Measurements from ENCODE around the gene CTPS2. TPM values are rescaled to one million over a fixed set of nuclear protein-coding genes. Genes with fewer than 3 reads are reported as not detected.

The CTPS2 gene
- total and polyA plus RNA-seq, 2 donors (not counting 3 experiments of a cell fraction or from before 2014, with no cell fraction given) = 7.4 to 15.7 TPM

GRCh38 chrX:16678689-16679088, 33.8 kb downstream of the CTPS2 start:
- H3K9me3 ChIP-seq (replicated peaks; ENCODE audit: control insufficient read depth, insufficient read depth, low read length) = no peaks in the 10 kb centered on the region
- no peaks in the 10 kb centered on the region for H3K4me1 ChIP-seq (ENCODE audit: control insufficient read depth, extremely low read depth, insufficient read depth, low read length)
- dilution Hi-C loops (cut with MboI; ENCODE audit: extremely low pct_ligation_motif_present, low sequenced_read_pairs) (no loop called here), intact Hi-C loops (cut with micrococcal nuclease) (no loop called here)
- FAIRE-seq (no peak), DNase-seq (ENCODE audit: low read depth, low spot score) (no peak)
- H3K79me2 ChIP-seq (ENCODE audit: control insufficient read depth, insufficient read depth, low read length) = no peaks in the 10 kb centered on the region
- H4K20me1 ChIP-seq (replicated peaks; ENCODE audit: control insufficient read depth, extremely low read depth, insufficient read depth, low read length) = no peaks in the 10 kb centered on the region
- TF ChIP-seq JUN (IDR thresholded peaks at IDR 0.05; ENCODE audit: borderline replicate concordance, insufficient read depth, insufficient read length, low read depth) = no peak
- no peak for TF ChIP-seq MYC (IDR thresholded peaks at IDR 0.05; ENCODE audit: low read depth, low read length)
- TF ChIP-seq CTCF (IDR thresholded peaks at IDR 0.05; ENCODE audit: extremely low read depth in 1 of 2, insufficient read depth in 1 of 2, low read depth in 1 of 2, low read length in 2 of 2) = no peak
- no peak for TF ChIP-seq EZH2 (IDR thresholded peaks at IDR 0.05; ENCODE audit: borderline replicate concordance, low read depth, low read length, severe bottlenecking)
- no peak for TF ChIP-seq FOS (IDR thresholded peaks at IDR 0.05; ENCODE audit: borderline replicate concordance, insufficient read depth, low read length)
- no peak for TF ChIP-seq MAX (IDR thresholded peaks at IDR 0.05; ENCODE audit: insufficient read depth, insufficient read length)
- no peak for TF ChIP-seq POLR2AphosphoS5 (IDR thresholded peaks at IDR 0.05; ENCODE audit: insufficient read depth, low read depth, low read length)
- TF ChIP-seq POLR2A (IDR thresholded peaks at IDR 0.05; ENCODE audit: low read depth, low read length) = no peak
- no peak for TF ChIP-seq GATA2 (IDR thresholded peaks at IDR 0.05; ENCODE audit: insufficient read depth, insufficient read length, low read depth, low read length)
- no peak overlapping the region for H3K4me2 ChIP-seq (ENCODE audit: insufficient read depth, low read length)
- CTCF ChIA-PET = no interaction called here
- no peaks in the 10 kb centered on the region for H3K9me1 ChIP-seq (replicated peaks; ENCODE audit: control insufficient read depth, extremely low read depth, insufficient read depth, low read length)
- BruUV-seq (replicated peaks) = no TSS peak
- no peak overlapping the region for H2AFZ ChIP-seq (ENCODE audit: low read depth, low read length)
- no peaks in the 10 kb centered on the region for H3K27me3 ChIP-seq (ENCODE audit: control insufficient read depth in 2 of 2, insufficient read depth in 2 of 2, low read length in 2 of 2)
- peaks cover 0 to 8% of the 10 kb centered on the region in 2 experiments for H3K36me3 ChIP-seq (ENCODE audit: control insufficient read depth in 2 of 2, extremely low read depth in 1 of 2, insufficient read depth in 2 of 2, low read length in 2 of 2)
- H3K4me3 ChIP-seq (replicated peaks in 1 of 3; ENCODE audit: insufficient read depth in 1 of 3, low read depth in 1 of 3, low read length in 3 of 3) = no peak overlapping the region
- POLR2A ChIA-PET = no interaction called here
- no peak overlapping the region for H3K27ac ChIP-seq (ENCODE audit: insufficient read depth, low read depth, low read length)
- no peak overlapping the region for H3K9ac ChIP-seq (replicated peaks; ENCODE audit: extremely low read depth, insufficient read depth, low read length)

Measured in endothelial cell of umbilical vein (primary cell).